Stimulated activated naive CD8-positive, alpha-beta T cell treated with anti-CD3 and anti-CD28 coated beads, Interleukin-15, Interleukin-2, amounts not matched to agents 100 U/mL and 50 U/mL, for 24 hours (primary cell): ENCODE results near the gene NPDC1.

ENCODE experiments used
- ATAC-seq: fragments of 150-1000 bp; cut with Tn5 transposase; one replicate; pipeline ENCODE4 v1.10.0; 2021
- DNase-seq: peaks from one replicate; pipeline ENCODE4 v3.0.0; 2021

NPDC1 gene

GRCh38 chr9:137056739-137057415, 10.9 kb upstream of the NPDC1 start:
- ATAC-seq (no peak), DNase-seq (no peak)

- no peak for ATAC-seq
- no peak for DNase-seq
These were observed 9.7 kb upstream of the NPDC1 start for GRCh38 chr9:137055385-137056364.

- ATAC-seq (no peak), DNase-seq (no peak)
These were observed 9.0 kb upstream of the NPDC1 start for GRCh38 chr9:137054932-137055384.

- ATAC-seq (peak; percentile 9), DNase-seq (peak; percentile 48)
These were observed 8.3 kb upstream of the NPDC1 start, which contains the start of gene ENTPD2 for GRCh38 chr9:137053944-137054931. Gene ENTPD2, minus strand, starts transcription at chr9:137054061. Its CDS starts 64 bp downstream, at chr9:137053997.

GRCh38 chr9:137052998-137053943, 7.3 kb upstream of the NPDC1 start:
- ATAC-seq (no peak), DNase-seq (no peak)

- ATAC-seq (no peak), DNase-seq (no peak)
These were observed 6.3 kb upstream of the NPDC1 start for GRCh38 chr9:137052293-137052692.

GRCh38 chr9:137051145-137051724, 5.3 kb upstream of the NPDC1 start:
- ATAC-seq (no peak), DNase-seq (no peak)

GRCh38 chr9:137050570-137050969, 4.6 kb upstream of the NPDC1 start:
- ATAC-seq (no peak), DNase-seq (no peak)

GRCh38 chr9:137049544-137050449, 3.8 kb upstream of the NPDC1 start:
- peak; percentile 75 for DNase-seq

GRCh38 chr9:137048655-137049543, 2.9 kb upstream of the NPDC1 start:
- no peak for ATAC-seq
- DNase-seq = no peak

More at GRCh38 chr9:137049544-137050449, 3.8 kb upstream of the NPDC1 start:
- ATAC-seq = peak; percentile 41

GRCh38 chr9:137045294-137046087, 486 bp downstream of the NPDC1 start:
- DNase-seq = no peak
- no peak for ATAC-seq

GRCh38 chr9:137044502-137045177, 1.3 kb downstream of the NPDC1 start:
- no peak for DNase-seq
- no peak for ATAC-seq

GRCh38 chr9:137044037-137044436, 1.9 kb downstream of the NPDC1 start:
- DNase-seq (no peak), ATAC-seq (no peak)

- no peak for ATAC-seq
- no peak for DNase-seq
These were observed 2.9 kb downstream of the NPDC1 start for GRCh38 chr9:137042751-137043727.

GRCh38 chr9:137041124-137041523, 4.9 kb downstream of the NPDC1 start:
- ATAC-seq = no peak
- DNase-seq = no peak
